ENCODE results near the gene BTG4. TPM values are rescaled to one million over a fixed set of nuclear protein-coding genes. Genes with fewer than 3 reads are reported as not detected.

Gene BTG4
- total and polyA plus RNA-seq, 2 donors (not counting 3 experiments of a cell fraction or from before 2014, with no cell fraction given), result not detected

DNA sequence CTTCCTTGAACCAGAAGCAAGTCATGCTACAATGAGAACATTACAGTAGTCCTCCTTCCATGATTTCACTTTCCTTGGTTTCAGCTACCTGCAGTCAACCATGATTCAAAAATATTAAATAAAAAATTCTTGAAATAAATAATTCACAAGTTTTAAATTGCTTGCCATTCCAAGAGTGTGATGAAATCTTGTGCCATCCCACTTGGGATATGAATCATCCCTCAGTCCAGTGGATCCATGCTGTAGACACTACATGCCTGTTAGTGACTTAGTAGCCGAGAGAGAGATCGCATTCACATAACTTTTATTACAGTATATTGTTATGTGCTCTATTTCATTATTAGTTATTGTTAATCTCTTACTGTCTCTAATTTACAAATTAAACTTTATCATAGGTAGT lies 8.4 kb upstream of the BTG4 start:
- FAIRE-seq (no peak), DNase-seq (ENCODE audit: low read depth, low spot score) (no peak)
- no peaks in the 10 kb centered on the region for H4K20me1 ChIP-seq (replicated peaks; ENCODE audit: control insufficient read depth, extremely low read depth, insufficient read depth, low read length)
- TF ChIP-seq JUN (IDR thresholded peaks at IDR 0.05; ENCODE audit: borderline replicate concordance, insufficient read depth, insufficient read length, low read depth), result no peak
- no peak for TF ChIP-seq POLR2A (IDR thresholded peaks at IDR 0.05; ENCODE audit: low read depth, low read length)
- no peak for TF ChIP-seq MYC (IDR thresholded peaks at IDR 0.05; ENCODE audit: low read depth, low read length)
- TF ChIP-seq FOS (IDR thresholded peaks at IDR 0.05; ENCODE audit: borderline replicate concordance, insufficient read depth, low read length), result no peak
- TF ChIP-seq, protein P1, sequence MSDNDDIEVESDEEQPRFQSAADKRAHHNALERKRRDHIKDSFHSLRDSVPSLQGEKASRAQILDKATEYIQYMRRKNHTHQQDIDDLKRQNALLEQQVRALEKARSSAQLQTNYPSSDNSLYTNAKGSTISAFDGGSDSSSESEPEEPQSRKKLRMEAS (IDR thresholded peaks at IDR 0.05; ENCODE audit: insufficient read depth, insufficient read length), result no peak
- TF ChIP-seq EZH2 (IDR thresholded peaks at IDR 0.05; ENCODE audit: borderline replicate concordance, low read depth, low read length, severe bottlenecking), result no peak
- no peak for TF ChIP-seq POLR2AphosphoS5 (IDR thresholded peaks at IDR 0.05; ENCODE audit: insufficient read depth, low read depth, low read length)
- no peak for TF ChIP-seq GATA2 (IDR thresholded peaks at IDR 0.05; ENCODE audit: insufficient read depth, insufficient read length, low read depth, low read length)
- TF ChIP-seq, protein P2, sequence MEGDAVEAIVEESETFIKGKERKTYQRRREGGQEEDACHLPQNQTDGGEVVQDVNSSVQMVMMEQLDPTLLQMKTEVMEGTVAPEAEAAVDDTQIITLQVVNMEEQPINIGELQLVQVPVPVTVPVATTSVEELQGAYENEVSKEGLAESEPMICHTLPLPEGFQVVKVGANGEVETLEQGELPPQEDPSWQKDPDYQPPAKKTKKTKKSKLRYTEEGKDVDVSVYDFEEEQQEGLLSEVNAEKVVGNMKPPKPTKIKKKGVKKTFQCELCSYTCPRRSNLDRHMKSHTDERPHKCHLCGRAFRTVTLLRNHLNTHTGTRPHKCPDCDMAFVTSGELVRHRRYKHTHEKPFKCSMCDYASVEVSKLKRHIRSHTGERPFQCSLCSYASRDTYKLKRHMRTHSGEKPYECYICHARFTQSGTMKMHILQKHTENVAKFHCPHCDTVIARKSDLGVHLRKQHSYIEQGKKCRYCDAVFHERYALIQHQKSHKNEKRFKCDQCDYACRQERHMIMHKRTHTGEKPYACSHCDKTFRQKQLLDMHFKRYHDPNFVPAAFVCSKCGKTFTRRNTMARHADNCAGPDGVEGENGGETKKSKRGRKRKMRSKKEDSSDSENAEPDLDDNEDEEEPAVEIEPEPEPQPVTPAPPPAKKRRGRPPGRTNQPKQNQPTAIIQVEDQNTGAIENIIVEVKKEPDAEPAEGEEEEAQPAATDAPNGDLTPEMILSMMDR (IDR thresholded peaks at IDR 0.05; ENCODE audit: extremely low read depth in 1 of 2, insufficient read depth in 1 of 2, low read depth in 1 of 2, low read length in 2 of 2), result no peak
- no peak overlapping the region for H3K9ac ChIP-seq (replicated peaks; ENCODE audit: extremely low read depth, insufficient read depth, low read length)
- H3K79me2 ChIP-seq (ENCODE audit: control insufficient read depth, insufficient read depth, low read length), result no peaks in the 10 kb centered on the region
- no peaks in the 10 kb centered on the region for H3K4me1 ChIP-seq (ENCODE audit: control insufficient read depth, extremely low read depth, insufficient read depth, low read length)
- no peak overlapping the region for H2AFZ ChIP-seq (ENCODE audit: low read depth, low read length)
- H3K36me3 ChIP-seq (ENCODE audit: control insufficient read depth in 2 of 2, extremely low read depth in 1 of 2, insufficient read depth in 2 of 2, low read length in 2 of 2), result no peaks in the 10 kb centered on the region
- BruUV-seq (replicated peaks), result no TSS peak
- no peak overlapping the region for H3K27ac ChIP-seq (ENCODE audit: insufficient read depth, low read depth, low read length)
- CTCF ChIA-PET, result no interaction called here
- no peak overlapping the region for H3K4me3 ChIP-seq (replicated peaks in 1 of 3; ENCODE audit: insufficient read depth in 1 of 3, low read depth in 1 of 3, low read length in 3 of 3)
- H3K27me3 ChIP-seq (ENCODE audit: control insufficient read depth in 2 of 2, insufficient read depth in 2 of 2, low read length in 2 of 2), result peaks cover 3 to 11% of the 10 kb centered on the region in 2 experiments
- no peak overlapping the region for H3K4me2 ChIP-seq (ENCODE audit: insufficient read depth, low read length)
- no peaks in the 10 kb centered on the region for H3K9me3 ChIP-seq (replicated peaks; ENCODE audit: control insufficient read depth, insufficient read depth, low read length)
- no peaks in the 10 kb centered on the region for H3K9me1 ChIP-seq (replicated peaks; ENCODE audit: control insufficient read depth, extremely low read depth, insufficient read depth, low read length)
- POLR2A ChIA-PET, result no interaction called here
- dilution Hi-C loops (cut with MboI; ENCODE audit: extremely low pct_ligation_motif_present, low sequenced_read_pairs) (no loop called here), intact Hi-C loops (cut with micrococcal nuclease) (no loop called here)
